ENCODE data around the gene PLA2G2D. TPM values are rescaled to one million over a fixed set of nuclear protein-coding genes. Genes with fewer than 3 reads are reported as not detected.

PLA2G2D gene
- total and polyA plus RNA-seq, 8 donors: 0.23 TPM; not detected in 7

- intact Hi-C loops (cut with DNase I; ENCODE audit: low total_unique reads): no loop called here
- 92 to 94% (median 92%) methylated on average over 8 to 10 of the region's 10 CpGs for WGBS, 5 donors
These were observed 7.6 kb upstream of the PLA2G2D start for GRCh38 chr1:20126806-20127440.

GRCh38 chr1:20126041-20126805 is 6.9 kb upstream of the PLA2G2D start:
- H3K36me3 ChIP-seq: no peaks in the 10 kb centered on the region
- TF ChIP-seq POLR2A (IDR thresholded peaks at IDR 0.05): no peak
- TF ChIP-seq, protein P1, sequence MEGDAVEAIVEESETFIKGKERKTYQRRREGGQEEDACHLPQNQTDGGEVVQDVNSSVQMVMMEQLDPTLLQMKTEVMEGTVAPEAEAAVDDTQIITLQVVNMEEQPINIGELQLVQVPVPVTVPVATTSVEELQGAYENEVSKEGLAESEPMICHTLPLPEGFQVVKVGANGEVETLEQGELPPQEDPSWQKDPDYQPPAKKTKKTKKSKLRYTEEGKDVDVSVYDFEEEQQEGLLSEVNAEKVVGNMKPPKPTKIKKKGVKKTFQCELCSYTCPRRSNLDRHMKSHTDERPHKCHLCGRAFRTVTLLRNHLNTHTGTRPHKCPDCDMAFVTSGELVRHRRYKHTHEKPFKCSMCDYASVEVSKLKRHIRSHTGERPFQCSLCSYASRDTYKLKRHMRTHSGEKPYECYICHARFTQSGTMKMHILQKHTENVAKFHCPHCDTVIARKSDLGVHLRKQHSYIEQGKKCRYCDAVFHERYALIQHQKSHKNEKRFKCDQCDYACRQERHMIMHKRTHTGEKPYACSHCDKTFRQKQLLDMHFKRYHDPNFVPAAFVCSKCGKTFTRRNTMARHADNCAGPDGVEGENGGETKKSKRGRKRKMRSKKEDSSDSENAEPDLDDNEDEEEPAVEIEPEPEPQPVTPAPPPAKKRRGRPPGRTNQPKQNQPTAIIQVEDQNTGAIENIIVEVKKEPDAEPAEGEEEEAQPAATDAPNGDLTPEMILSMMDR (IDR thresholded peaks at IDR 0.05): no peak
- no peak for TF ChIP-seq POLR2AphosphoS5 (IDR thresholded peaks at IDR 0.05)
- no peak for TF ChIP-seq EP300 (IDR thresholded peaks at IDR 0.05)
- no peak for DNase-seq
- no peaks in the 10 kb centered on the region for H3K9me3 ChIP-seq
- H3K27me3 ChIP-seq: peaks cover 0 to 11% (median 0%) of the 10 kb centered on the region in 3 donors
- no peak overlapping the region for H3K4me3 ChIP-seq
- intact Hi-C loops (cut with DNase I; ENCODE audit: low total_unique reads): no loop called here
- 59 to 72% (median 69%) methylated on average over 7 to 9 of the region's 9 CpGs for WGBS, 5 donors
- no peak overlapping the region for H3K27ac ChIP-seq
- H3K4me1 ChIP-seq: peaks cover 0 to 10% (median 1%) of the 10 kb centered on the region in 4 donors

More at GRCh38 chr1:20126806-20127440, 7.6 kb upstream of the PLA2G2D start:
- Histone ChIP-seq H3K27me3 (peaks cover 0 to 5% (median 0%) of the 10 kb centered on the region in 3 donors), H3K4me1 (peaks cover 0 to 10% (median 1%) of the 10 kb centered on the region in 4 donors), H3K27ac (no peak overlapping the region), H3K4me3 (no peak overlapping the region), H3K36me3 (no peaks in the 10 kb centered on the region), H3K9me3 (no peaks in the 10 kb centered on the region)
- no peak for DNase-seq
- no peak for TF ChIP-seq POLR2AphosphoS5 (IDR thresholded peaks at IDR 0.05)
- no peak for TF ChIP-seq EP300 (IDR thresholded peaks at IDR 0.05)
- TF ChIP-seq, protein P1 (IDR thresholded peaks at IDR 0.05): no peak
- no peak for TF ChIP-seq POLR2A (IDR thresholded peaks at IDR 0.05)

DNA sequence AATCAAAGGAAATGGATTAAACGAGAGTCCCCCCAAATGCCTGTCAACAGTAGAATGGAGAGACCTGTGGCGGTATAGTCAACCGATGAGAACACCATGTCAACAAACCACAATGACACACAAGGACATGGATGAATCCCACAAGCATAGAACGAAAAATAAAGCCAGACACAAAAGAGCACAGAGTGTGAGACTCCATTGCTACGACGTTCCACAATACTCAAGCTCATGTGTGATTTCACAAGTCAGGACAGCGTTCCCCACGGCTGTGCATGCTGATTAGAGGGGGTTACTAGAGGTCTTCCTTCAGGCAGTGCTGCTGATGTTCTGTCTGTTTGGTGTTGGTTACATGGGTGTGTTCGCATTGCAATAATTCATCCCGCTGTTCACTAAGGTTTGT is 5.8 kb upstream of the PLA2G2D start:
- no peak overlapping the region for H3K27ac ChIP-seq
- H3K4me3 ChIP-seq: no peak overlapping the region
- DNase-seq: no peak
- H3K36me3 ChIP-seq: no peaks in the 10 kb centered on the region
- TF ChIP-seq, protein P1 (IDR thresholded peaks at IDR 0.05): no peak
- TF ChIP-seq POLR2AphosphoS5 (IDR thresholded peaks at IDR 0.05) (no peak), POLR2A (IDR thresholded peaks at IDR 0.05) (no peak), EP300 (IDR thresholded peaks at IDR 0.05) (no peak)
- intact Hi-C loops (cut with DNase I; ENCODE audit: low total_unique reads): no loop called here
- 69 to 79% (median 76%) methylated on average over 10 of the region's 10 CpGs for WGBS, 5 donors
- no peaks in the 10 kb centered on the region for H3K9me3 ChIP-seq
- peaks cover 0 to 21% (median 0%) of the 10 kb centered on the region in 3 donors for H3K27me3 ChIP-seq
- peaks cover 0 to 10% (median 1%) of the 10 kb centered on the region in 4 donors for H3K4me1 ChIP-seq

GRCh38 chr1:20124456-20125057 is 5.2 kb upstream of the PLA2G2D start:
- Histone ChIP-seq H3K27ac (no peak overlapping the region), H3K9me3 (no peaks in the 10 kb centered on the region), H3K36me3 (no peaks in the 10 kb centered on the region), H3K4me1 (peaks cover 0 to 10% (median 1%) of the 10 kb centered on the region in 4 donors), H3K27me3 (peaks cover 0 to 26% (median 0%) of the 10 kb centered on the region in 3 donors), H3K4me3 (no peak overlapping the region)
- peak in 1 of 2 donors; percentile 42 for DNase-seq
- intact Hi-C loops (cut with DNase I; ENCODE audit: low total_unique reads): no loop called here
- TF ChIP-seq, protein P1 (IDR thresholded peaks at IDR 0.05): no peak
- TF ChIP-seq EP300 (IDR thresholded peaks at IDR 0.05): no peak
- TF ChIP-seq POLR2AphosphoS5 (IDR thresholded peaks at IDR 0.05): no peak
- TF ChIP-seq POLR2A (IDR thresholded peaks at IDR 0.05): no peak
- WGBS, 5 donors: 45 to 72% (median 55%) methylated on average over 6 to 7 of the region's 7 CpGs
